ENCODE measurements around the gene CNN3.

Gene CNN3

DNA sequence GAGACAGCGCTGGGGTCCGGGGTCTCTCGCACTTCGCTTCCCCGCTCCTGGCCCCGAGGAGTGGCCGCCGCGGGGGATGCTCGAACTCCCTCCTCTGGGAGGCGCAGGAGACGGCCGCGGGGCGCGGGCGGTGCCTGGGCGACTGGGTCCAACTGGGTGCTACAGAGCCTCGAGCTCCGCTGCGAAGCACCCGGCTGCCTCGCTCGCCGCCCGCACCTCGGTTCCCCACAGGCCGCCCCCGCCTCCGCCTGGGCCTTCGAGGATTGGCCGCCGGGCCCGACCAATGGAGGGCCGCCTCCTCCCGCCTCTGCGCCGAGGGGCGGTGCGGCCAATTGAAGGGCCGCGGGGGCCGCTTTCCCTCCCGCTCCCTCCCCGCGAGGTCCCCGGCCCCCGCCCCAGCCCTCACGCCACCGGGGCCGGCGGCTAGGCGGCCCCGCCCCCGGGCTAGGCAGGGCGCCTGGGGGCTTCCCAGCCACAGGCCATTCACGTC is at the start of gene CNN3:
CNN3 (minus strand) TSS at position 196 of the 490 bp plus-strand sequence. CDS start 216 bp downstream, outside the sequence.
- DNase-seq (ENCODE audit: low read depth): peak; percentile 77

DNA sequence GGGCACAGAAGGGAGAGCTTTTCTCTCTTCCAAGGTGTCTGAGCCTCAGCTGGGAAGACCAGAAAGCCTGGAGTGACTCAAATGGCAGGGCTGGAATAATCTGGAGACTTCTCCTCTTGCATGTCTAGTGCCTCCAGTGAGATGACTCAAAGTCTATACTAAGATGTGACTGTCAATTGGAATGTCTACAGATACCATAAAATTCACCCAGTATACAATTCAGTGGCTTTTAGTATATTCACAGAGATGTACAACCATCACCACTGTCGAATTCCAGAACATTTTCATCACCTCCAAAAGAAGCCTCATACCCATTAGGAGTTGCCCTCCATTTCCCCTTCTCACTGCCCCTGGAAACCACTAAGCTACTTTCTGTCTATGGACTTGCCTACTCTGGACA is 47.9 kb upstream of the CNN3 start:
- TF ChIP-seq, protein P1, sequence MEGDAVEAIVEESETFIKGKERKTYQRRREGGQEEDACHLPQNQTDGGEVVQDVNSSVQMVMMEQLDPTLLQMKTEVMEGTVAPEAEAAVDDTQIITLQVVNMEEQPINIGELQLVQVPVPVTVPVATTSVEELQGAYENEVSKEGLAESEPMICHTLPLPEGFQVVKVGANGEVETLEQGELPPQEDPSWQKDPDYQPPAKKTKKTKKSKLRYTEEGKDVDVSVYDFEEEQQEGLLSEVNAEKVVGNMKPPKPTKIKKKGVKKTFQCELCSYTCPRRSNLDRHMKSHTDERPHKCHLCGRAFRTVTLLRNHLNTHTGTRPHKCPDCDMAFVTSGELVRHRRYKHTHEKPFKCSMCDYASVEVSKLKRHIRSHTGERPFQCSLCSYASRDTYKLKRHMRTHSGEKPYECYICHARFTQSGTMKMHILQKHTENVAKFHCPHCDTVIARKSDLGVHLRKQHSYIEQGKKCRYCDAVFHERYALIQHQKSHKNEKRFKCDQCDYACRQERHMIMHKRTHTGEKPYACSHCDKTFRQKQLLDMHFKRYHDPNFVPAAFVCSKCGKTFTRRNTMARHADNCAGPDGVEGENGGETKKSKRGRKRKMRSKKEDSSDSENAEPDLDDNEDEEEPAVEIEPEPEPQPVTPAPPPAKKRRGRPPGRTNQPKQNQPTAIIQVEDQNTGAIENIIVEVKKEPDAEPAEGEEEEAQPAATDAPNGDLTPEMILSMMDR (conservative IDR thresholded peaks at IDR 0.05; ENCODE audit: low read depth, low read length): no peak
- no peak for DNase-seq (ENCODE audit: low read depth)
- H3K4me3 ChIP-seq (ENCODE audit: low read length): no peak overlapping the region

More for the DNA sequence above, at the start of gene CNN3:
- peak within 1 kb of the TSS; percentile 96 for H3K4me3 ChIP-seq (ENCODE audit: low read length)
- TF ChIP-seq, protein P1 (conservative IDR thresholded peaks at IDR 0.05; ENCODE audit: low read depth, low read length): no peak

DNA sequence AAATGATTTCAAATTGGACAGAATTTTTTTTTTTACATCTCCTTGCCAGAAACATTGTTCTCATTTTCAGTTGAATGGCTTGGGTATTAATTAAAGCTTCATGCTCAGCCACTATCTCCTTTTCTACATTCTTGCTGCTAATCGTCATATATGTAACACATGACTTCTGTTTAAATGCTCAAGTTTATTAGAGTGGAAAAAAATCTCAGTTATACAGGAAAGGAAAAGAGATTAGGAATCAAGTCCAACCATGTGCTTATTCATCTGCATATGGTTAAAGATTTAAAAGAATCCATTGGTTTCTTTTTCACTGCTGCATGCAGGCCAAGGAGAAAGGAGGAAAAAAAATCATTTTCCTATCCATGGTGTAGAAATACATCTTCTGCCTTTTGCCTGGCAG is 47.3 kb upstream of the CNN3 start:
- TF ChIP-seq, protein P1 (conservative IDR thresholded peaks at IDR 0.05; ENCODE audit: low read depth, low read length): no peak
- DNase-seq (ENCODE audit: low read depth): peak; percentile 94
- no peak overlapping the region for H3K4me3 ChIP-seq (ENCODE audit: low read length)

DNA sequence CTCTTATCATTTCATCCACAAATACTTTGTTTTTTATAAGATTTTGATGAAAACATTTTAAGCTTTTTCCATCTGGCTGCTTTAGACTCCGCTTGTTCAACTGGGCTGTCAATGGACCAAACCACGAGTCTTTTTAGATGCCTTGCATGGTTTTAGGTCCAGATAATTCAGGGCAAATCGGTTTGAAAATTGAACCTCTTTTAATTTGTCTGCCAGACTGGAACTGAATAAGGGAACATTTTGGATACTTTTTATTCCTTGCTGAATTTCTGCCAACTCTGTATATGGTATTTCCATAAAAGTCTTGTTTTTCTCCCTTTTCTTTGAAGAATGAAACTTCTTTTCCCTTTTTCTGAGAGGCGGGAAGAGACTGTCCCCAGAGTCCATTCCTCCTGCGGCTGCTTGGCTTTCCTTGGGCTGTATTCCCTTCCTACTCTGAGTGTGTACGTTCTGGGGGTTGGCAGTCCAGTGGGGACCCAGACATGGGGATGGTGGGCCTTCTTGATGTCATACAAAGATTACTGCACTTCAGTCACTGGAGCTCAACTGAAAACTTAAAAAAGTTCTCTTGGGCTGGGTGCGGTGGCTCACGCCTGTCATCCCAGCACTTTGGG is 46.5 kb upstream of the CNN3 start:
- TF ChIP-seq, protein P1 (conservative IDR thresholded peaks at IDR 0.05; ENCODE audit: low read depth, low read length): no peak
- H3K4me3 ChIP-seq (ENCODE audit: low read length): no peak overlapping the region
- no peak for DNase-seq (ENCODE audit: low read depth)

DNA sequence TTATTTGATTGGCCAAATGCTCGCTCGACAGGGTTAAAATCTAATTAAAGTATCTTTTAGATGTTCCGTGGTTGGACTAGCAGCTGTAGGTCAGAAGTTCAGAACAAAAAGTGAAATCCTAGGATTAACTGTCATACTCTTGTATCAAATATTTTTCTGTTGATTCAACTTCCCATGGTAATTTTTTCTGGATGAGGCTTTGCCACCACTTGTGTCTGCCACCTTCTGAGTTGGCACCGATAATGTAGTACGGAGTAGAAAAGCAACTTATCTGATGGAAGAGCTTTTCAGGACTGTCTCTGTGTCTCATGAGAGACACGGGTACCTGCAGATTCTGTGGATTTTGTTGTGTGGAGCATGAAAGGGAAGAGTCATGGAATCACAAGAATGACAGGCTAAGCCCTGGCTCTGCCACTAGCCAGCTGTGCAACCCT is 44.6 kb upstream of the CNN3 start:
- DNase-seq (ENCODE audit: low read depth): peak; percentile 66
- TF ChIP-seq, protein P1 (conservative IDR thresholded peaks at IDR 0.05; ENCODE audit: low read depth, low read length): no peak
- H3K4me3 ChIP-seq (ENCODE audit: low read length): no peak overlapping the region

DNA sequence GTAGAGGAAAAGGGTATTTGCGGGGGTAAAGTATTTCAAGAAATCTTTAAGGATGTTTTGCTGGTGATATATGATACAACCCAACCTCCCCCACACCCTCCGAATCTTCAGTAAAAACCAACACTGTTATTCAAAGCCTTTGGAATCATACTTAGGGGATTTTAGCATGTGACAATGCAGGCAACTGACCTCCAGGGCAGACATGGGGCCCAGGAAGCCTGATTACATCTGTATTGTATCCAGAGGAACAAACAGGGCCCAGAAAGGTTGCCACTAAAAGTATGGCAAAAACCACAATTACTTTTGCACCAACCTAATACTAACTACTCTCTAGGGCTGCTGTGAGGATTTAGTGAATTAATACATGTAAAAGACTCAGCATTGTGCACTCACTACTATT is 43.9 kb upstream of the CNN3 start:
- no peak overlapping the region for H3K4me3 ChIP-seq (ENCODE audit: low read length)
- no peak for DNase-seq (ENCODE audit: low read depth)
- TF ChIP-seq, protein P1 (conservative IDR thresholded peaks at IDR 0.05; ENCODE audit: low read depth, low read length): no peak

DNA sequence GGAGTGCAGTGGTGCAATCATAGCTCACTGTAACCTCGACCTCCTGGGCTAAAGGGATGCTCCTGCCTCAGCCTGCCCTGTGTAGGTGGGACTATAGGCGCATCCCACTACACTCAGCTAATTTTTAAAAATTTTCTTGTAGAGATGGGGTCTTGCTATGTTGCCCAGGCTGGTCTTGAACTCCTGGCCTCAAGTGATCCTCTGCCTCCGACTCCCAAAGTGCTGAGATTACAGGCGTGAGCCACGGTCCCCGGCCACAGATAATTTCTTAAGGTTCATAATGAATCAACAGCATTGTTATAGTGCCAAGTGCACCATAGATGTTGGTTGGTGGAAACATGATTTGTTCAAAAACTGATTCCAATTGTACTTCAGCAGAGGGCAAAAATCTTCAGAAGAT is 42.2 kb upstream of the CNN3 start:
- H3K4me3 ChIP-seq (ENCODE audit: low read length): no peak overlapping the region
- TF ChIP-seq, protein P1 (conservative IDR thresholded peaks at IDR 0.05; ENCODE audit: low read depth, low read length): no peak
- no peak for DNase-seq (ENCODE audit: low read depth)

All from retinal pigment epithelial cell (primary cell).